Lung (tissue), 12 donors: ENCODE results near the gene AARS2. TPM values are rescaled to one million over a fixed set of nuclear protein-coding genes. Genes with fewer than 3 reads are reported as not detected.

Experiments used
- ATAC-seq: fragments of 200-7000 bp; cut with Tn5 transposase; one replicate; pipeline ENCODE4 v1.9.1; 2020; ENCODE audit warnings: moderate number of reproducible peaks; ENCODE audit not compliant: insufficient read depth, low FRiP score
- DNase-seq, 3 donors: peaks; one replicate each; pipeline ENCODE4 v3.0.0-alpha.2; 2013 to 2017
- H3K27ac ChIP-seq, 2 donors: one replicate each; pipeline ENCODE4 v1.5.1; 2013; ENCODE audit warnings: mild to moderate bottlenecking in 2 of 2, moderate library complexity in 2 of 2, control low read depth in 1 of 2, inconsistent platforms in 1 of 2, low read depth in 1 of 2, low read length in 1 of 2
- H3K27me3 ChIP-seq, 3 donors: one replicate each; pipeline ENCODE4 v1.5.1; 2013; ENCODE audit warnings: low read length in 2 of 3; ENCODE audit not compliant: control insufficient read depth in 3 of 3, insufficient read depth in 3 of 3
- H3K36me3 ChIP-seq, 4 donors: one replicate each; pipeline ENCODE4 v1.5.1; 2013; ENCODE audit warnings: low read length in 4 of 4, mild to moderate bottlenecking in 1 of 4, moderate library complexity in 1 of 4; ENCODE audit not compliant: control insufficient read depth in 4 of 4, insufficient read depth in 4 of 4
- H3K4me1 ChIP-seq, 5 donors: one replicate each; pipeline ENCODE4 v1.5.1; 2013; ENCODE audit warnings: low read length in 5 of 5, mild to moderate bottlenecking in 2 of 5, moderate library complexity in 1 of 5; ENCODE audit not compliant: control insufficient read depth in 5 of 5, insufficient read depth in 5 of 5
- H3K4me3 ChIP-seq: one replicate; pipeline ENCODE4 v1.5.1; 2013; ENCODE audit warnings: mild to moderate bottlenecking, control low read depth, moderate library complexity
- H3K9ac ChIP-seq, 2 donors: one replicate each; pipeline ENCODE4 v1.5.1; 2013; ENCODE audit warnings: low read length in 2 of 2, control low read depth in 1 of 2; ENCODE audit not compliant: insufficient read depth in 1 of 2
- H3K9me3 ChIP-seq, 4 donors: one replicate each; pipeline ENCODE4 v1.5.1; 2013; ENCODE audit warnings: low read length in 3 of 4, mild to moderate bottlenecking in 1 of 4, moderate library complexity in 1 of 4; ENCODE audit not compliant: control insufficient read depth in 4 of 4, insufficient read depth in 3 of 4
- WGBS, 2 donors: extraction: QIAGEN DNeasy Blood & Tissue Kit; methylation state at CpG; one replicate each; pipeline ENCODE4 v1.1.7; 2013; 5-methylcytosine and 5-hydroxymethylcytosine counted together
- polyA plus RNA-seq, 2 donors: library from polyadenylated mRNA; stranded (reverse); fragments of 200-250 nt; gene quantifications; one replicate each; pipeline ENCODE4 v1.2.1, GENCODE V29; 2013
- total RNA-seq, 2 donors: library from RNA; depleted of rRNA in 1 of 2; stranded (reverse); fragments of >200 nt in 1 of 2; gene quantifications; one replicate each; pipeline ENCODE4 v1.2.1, GENCODE V29; 2014 to 2021
- TF ChIP-seq, protein P1 (sequence below): IDR thresholded peaks from 2 replicates; pipeline ENCODE4 v1.5.1; 2012; ENCODE audit warnings: mild to moderate bottlenecking; ENCODE audit errors: control extremely low read depth, extremely low read depth
- donor health status: control.
- donor health status: control.
- donor health status: Bipolar disorder and iron deficiency.
- donor health status: healthy.
- donor health status: DM: yes; HTN: yes; CAD: no.

Gene AARS2
- total and polyA plus RNA-seq, 4 donors, result 4.8 to 13.7 (median 9.4) TPM

DNA sequence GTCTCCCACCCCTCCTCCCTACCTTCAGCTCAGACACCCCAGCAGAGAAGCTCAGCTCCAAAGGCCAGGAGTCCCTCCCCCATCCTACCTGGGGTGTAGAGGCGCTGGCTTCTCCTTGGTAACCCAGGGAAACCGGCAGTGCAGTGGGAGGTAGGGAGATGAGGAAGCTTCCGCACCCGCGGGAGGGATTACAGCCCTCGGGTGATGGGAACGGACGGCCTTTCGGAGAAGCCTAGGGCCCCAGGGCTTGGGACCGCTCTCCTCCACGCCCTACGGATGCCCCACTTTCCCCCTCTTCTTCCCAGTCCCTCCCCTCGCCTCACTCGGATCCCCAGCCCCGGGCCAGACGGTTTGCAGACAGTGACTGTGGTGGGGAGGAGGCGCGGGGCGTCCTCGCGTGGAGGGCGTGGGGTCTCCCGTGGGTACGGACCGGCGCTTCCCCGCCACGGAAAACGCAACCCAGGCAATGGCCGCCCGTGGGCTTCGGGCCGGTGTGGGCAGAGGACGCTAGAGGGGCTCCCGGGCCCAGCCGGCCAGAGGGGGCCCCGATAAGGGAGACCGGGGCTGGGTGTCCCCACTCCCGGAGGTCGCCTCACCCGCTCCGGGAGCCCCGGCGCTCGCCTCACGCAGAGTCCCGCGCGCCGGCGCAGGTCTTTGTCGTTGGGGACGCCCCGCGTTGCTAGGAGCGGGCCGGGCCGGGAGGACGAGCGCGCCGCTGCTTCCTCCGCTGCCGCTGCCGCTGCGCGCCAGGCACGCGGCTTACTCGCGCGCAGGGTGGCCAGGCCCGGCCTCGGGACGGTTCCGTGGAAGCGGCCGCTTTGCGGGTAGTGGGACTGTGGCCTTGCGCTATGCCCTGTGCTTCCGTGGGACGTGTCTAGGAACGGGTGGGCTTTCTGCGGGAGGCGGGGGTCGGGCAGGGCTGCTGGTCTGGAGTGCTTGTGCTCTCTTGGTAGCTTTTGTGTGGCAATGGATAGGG is 15.8 kb downstream of the AARS2 start:
- peaks cover 0 to 35% (median 23%) of the 10 kb centered on the region in 3 donors for H3K27me3 ChIP-seq
- no peak overlapping the region for H3K9ac ChIP-seq

DNA sequence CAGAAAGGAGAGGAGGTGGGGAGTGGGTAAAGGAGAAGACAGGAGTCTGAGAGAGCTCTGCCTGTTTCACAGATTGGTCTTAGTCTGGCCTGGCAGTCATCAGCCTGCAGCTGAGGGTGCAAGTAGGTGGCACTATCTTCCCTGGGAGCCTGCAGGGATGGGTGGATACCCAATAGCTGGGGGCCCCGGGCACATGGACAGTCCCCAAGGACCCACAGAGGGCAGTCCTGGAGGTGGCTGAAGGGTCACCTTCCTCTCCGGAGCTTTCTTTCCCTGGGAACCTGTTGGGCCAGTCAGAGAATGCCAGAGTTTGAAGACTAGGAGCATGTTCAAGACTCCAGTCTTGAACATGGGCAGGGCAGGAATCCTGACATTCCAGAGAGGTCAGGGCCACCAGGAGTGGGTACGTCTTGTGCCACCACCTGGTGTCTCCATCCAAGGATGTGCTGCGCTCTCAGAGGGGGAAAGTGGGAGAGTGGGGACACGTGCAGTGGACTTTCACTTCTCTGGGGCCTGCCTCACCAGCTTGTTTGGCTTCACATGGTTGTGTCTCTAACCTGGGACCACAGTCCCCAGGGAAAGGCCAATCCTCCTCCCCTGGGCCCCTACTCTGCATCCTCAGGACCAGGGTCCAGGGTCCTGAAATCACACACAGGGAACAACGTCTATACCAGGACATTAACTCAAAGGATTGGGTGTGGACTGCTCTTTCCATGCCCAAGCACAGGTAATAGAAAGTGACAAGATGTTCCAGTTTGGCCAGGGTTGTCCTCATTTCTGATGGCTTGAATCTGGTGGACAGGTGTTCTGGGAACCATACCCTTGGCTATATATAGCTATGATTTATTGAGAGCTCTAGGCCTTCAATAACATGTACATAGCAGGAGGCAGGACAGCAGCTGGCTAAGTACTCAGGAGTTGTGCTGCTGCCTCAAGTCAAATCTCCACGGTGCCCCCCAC is 18.0 kb downstream of the AARS2 start:
- WGBS, 2 donors, result 66 to 79% methylated on average over 7 of the region's 7 CpGs
- no peak overlapping the region for H3K9ac ChIP-seq
- H3K4me1 ChIP-seq, result peaks cover 0 to 12% (median 0%) of the 10 kb centered on the region in 5 donors
- ATAC-seq (no peak), DNase-seq (no peak)
- TF ChIP-seq, protein P1, sequence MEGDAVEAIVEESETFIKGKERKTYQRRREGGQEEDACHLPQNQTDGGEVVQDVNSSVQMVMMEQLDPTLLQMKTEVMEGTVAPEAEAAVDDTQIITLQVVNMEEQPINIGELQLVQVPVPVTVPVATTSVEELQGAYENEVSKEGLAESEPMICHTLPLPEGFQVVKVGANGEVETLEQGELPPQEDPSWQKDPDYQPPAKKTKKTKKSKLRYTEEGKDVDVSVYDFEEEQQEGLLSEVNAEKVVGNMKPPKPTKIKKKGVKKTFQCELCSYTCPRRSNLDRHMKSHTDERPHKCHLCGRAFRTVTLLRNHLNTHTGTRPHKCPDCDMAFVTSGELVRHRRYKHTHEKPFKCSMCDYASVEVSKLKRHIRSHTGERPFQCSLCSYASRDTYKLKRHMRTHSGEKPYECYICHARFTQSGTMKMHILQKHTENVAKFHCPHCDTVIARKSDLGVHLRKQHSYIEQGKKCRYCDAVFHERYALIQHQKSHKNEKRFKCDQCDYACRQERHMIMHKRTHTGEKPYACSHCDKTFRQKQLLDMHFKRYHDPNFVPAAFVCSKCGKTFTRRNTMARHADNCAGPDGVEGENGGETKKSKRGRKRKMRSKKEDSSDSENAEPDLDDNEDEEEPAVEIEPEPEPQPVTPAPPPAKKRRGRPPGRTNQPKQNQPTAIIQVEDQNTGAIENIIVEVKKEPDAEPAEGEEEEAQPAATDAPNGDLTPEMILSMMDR, result no peak
- H3K4me3 ChIP-seq, result no peak overlapping the region
- peaks cover 0 to 48% (median 23%) of the 10 kb centered on the region in 3 donors for H3K27me3 ChIP-seq
- H3K9me3 ChIP-seq, result no peaks in the 10 kb centered on the region
- no peak overlapping the region for H3K27ac ChIP-seq
- H3K36me3 ChIP-seq, result peaks cover 0 to 1% (median under 1%) of the 10 kb centered on the region in 4 donors

More for the DNA sequence above, 15.8 kb downstream of the AARS2 start:
- Histone ChIP-seq H3K27ac (no peak overlapping the region), H3K4me1 (peaks cover 0 to 12% (median 0%) of the 10 kb centered on the region in 5 donors), H3K9me3 (peaks cover 0 to 2% (median 0%) of the 10 kb centered on the region in 4 donors), H3K4me3 (no peak overlapping the region), H3K36me3 (peaks cover 0 to 22% (median 13%) of the 10 kb centered on the region in 4 donors)
- TF ChIP-seq, protein P1, result no peak
- DNase-seq (peak; percentile 53 to 58 (median 54)), ATAC-seq (no peak)
- 0 to 1% methylated on average over 64 to 86 of the region's 86 CpGs for WGBS, 2 donors

DNA sequence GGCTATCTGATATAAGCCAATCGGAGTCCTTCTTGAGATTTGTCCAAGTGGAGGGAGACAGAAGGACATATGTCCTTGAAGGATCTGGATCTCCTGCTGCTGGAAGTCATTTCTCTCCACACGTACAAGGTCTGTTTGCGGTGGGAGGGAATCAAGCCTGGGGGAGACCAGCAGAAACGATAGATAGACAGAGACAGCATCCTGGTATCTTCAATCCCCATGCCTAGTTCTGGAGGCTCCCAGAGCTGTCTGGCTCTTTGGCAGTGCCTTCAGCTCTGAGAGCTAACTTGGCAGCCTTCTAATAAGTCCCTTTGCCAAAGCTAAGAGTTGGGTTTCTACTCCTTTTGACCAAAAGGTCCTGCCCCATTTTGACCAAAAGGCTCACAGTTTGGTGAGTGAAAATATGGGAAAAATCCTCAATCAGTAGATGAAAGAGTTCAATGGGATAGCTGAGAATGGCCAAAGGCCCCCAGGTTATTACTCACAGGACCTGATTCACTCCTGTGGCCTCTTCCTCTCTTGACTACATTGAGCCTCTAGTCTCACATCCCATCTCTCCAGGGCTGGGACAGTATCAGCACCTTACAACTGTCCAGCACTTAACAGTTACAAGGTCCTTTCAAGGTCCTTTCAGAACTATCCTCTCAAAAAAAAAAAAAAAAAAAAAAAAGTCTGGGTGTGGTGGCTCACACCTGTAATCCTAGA is 20.3 kb downstream of the AARS2 start:
- WGBS, 2 donors, result 77 to 84% methylated on average over 4 of the region's 4 CpGs
- H3K9ac ChIP-seq, result no peak overlapping the region
- peaks cover 0 to 10% (median 0%) of the 10 kb centered on the region in 5 donors for H3K4me1 ChIP-seq
- TF ChIP-seq, protein P1, result no peak
- H3K27me3 ChIP-seq, result peaks cover 0 to 53% (median 27%) of the 10 kb centered on the region in 3 donors
- no peak overlapping the region for H3K27ac ChIP-seq
- DNase-seq (no peak), ATAC-seq (no peak)
- H3K4me3 ChIP-seq, result no peak overlapping the region
- H3K36me3 ChIP-seq, result no peaks in the 10 kb centered on the region
- peaks cover 0 to 3% (median 0%) of the 10 kb centered on the region in 4 donors for H3K9me3 ChIP-seq
